Ishikawa (cell line): ENCODE measurements around the gene MDM4.

ENCODE experiments used
- CEBPB ChIP-seq: IDR thresholded peaks from 2 replicates; pipeline ENCODE4 v1.6.1; 2012
- CREB1 ChIP-seq: IDR thresholded peaks from 2 replicates; pipeline ENCODE4 v1.6.1; 2012; ENCODE audit warnings: low read depth
- EGR1 ChIP-seq: IDR thresholded peaks from 2 replicates; pipeline ENCODE4 v1.6.1; 2012
- EP300 ChIP-seq: IDR thresholded peaks from 2 replicates; pipeline ENCODE4 v1.6.1; 2012; ENCODE audit warnings: borderline replicate concordance
- FOXM1 ChIP-seq: IDR thresholded peaks from 2 replicates; pipeline ENCODE4 v1.6.1; 2012; ENCODE audit warnings: low read depth, borderline replicate concordance
- NFIC ChIP-seq: IDR thresholded peaks from 2 replicates; pipeline ENCODE4 v1.6.1; 2012
- RAD21 ChIP-seq: IDR thresholded peaks from 2 replicates; pipeline ENCODE4 v1.6.1; 2012; ENCODE audit warnings: low read depth
- TAF1 ChIP-seq: IDR thresholded peaks from 2 replicates; pipeline ENCODE4 v1.6.1; 2012; ENCODE audit warnings: low read depth, mild to moderate bottlenecking
- TCF12 ChIP-seq: IDR thresholded peaks from 2 replicates; pipeline ENCODE4 v1.6.1; 2012; ENCODE audit warnings: low read depth
- TEAD4 ChIP-seq: IDR thresholded peaks from 2 replicates; pipeline ENCODE4 v1.6.1; 2012
- YY1 ChIP-seq: IDR thresholded peaks from 2 replicates; pipeline ENCODE4 v1.6.1; 2012; ENCODE audit warnings: low read depth
- ZBTB7A ChIP-seq: IDR thresholded peaks from 2 replicates; pipeline ENCODE4 v1.6.1; 2012; ENCODE audit warnings: low read depth
- TF ChIP-seq, protein P1 (sequence below): IDR thresholded peaks from 2 replicates; pipeline ENCODE4 v1.6.1; 2012; ENCODE audit warnings: low read depth, mild to moderate bottlenecking
- TF ChIP-seq, protein P2 (sequence below): IDR thresholded peaks from 2 replicates; pipeline ENCODE4 v1.6.1; 2012
- TF ChIP-seq, protein P3 (sequence below): IDR thresholded peaks from 2 replicates; pipeline ENCODE4 v1.6.1; 2012

Gene MDM4

DNA sequence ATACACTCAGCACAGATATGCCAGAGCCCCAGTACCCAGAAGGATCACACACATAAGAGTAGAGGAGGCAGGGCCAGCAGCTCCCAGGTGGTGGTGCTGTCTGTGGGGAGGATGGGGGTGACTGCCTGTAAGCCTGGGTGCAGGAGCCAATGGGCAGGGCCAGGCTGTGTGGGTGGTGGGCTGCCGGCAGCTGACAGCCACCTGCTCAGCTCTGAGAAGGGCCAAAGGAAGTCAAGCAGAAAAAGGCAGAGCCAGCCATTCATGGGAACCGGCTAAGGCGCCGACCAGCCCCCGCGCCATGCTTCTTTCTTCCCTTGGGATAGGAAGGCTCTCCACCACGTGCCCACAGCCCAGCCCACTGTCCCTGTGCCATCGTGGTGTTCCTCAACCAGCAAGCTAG lies 35.7 kb upstream of the MDM4 start:
- TF ChIP-seq EGR1 = peak; percentile 13; the same call in 1 of the 2 replicates
- TF ChIP-seq, protein P1, sequence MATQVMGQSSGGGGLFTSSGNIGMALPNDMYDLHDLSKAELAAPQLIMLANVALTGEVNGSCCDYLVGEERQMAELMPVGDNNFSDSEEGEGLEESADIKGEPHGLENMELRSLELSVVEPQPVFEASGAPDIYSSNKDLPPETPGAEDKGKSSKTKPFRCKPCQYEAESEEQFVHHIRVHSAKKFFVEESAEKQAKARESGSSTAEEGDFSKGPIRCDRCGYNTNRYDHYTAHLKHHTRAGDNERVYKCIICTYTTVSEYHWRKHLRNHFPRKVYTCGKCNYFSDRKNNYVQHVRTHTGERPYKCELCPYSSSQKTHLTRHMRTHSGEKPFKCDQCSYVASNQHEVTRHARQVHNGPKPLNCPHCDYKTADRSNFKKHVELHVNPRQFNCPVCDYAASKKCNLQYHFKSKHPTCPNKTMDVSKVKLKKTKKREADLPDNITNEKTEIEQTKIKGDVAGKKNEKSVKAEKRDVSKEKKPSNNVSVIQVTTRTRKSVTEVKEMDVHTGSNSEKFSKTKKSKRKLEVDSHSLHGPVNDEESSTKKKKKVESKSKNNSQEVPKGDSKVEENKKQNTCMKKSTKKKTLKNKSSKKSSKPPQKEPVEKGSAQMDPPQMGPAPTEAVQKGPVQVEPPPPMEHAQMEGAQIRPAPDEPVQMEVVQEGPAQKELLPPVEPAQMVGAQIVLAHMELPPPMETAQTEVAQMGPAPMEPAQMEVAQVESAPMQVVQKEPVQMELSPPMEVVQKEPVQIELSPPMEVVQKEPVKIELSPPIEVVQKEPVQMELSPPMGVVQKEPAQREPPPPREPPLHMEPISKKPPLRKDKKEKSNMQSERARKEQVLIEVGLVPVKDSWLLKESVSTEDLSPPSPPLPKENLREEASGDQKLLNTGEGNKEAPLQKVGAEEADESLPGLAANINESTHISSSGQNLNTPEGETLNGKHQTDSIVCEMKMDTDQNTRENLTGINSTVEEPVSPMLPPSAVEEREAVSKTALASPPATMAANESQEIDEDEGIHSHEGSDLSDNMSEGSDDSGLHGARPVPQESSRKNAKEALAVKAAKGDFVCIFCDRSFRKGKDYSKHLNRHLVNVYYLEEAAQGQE = no peak

DNA sequence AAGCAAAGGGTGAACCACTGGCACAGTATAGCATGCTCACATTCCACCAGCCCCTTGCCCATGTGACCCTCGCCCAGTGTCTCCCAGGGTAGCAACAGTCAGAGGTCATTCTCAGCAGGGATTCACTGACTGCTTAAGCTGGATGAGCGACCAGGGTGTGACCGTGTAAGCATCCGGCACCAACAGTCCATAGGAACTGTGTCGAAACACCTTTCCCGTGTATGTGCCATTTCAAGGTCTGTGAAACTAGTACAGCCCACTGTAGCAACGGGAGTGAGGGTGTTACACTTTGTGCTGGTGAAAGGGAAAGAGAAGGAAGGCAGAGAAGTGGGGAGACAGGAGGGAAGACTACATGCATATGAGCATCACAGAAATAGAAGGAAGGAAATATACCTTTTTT lies 32.4 kb upstream of the MDM4 start:
- TF ChIP-seq EP300 (no peak), CREB1 (no peak), FOXM1 (no peak), TEAD4 (no peak), TCF12 (no peak), YY1 (no peak), NFIC (no peak), ZBTB7A (no peak), CEBPB (no peak), TAF1 (no peak), RAD21 (no peak), EGR1 (no peak)
- TF ChIP-seq, protein P2, sequence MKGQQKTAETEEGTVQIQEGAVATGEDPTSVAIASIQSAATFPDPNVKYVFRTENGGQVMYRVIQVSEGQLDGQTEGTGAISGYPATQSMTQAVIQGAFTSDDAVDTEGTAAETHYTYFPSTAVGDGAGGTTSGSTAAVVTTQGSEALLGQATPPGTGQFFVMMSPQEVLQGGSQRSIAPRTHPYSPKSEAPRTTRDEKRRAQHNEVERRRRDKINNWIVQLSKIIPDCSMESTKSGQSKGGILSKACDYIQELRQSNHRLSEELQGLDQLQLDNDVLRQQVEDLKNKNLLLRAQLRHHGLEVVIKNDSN = no peak
- TF ChIP-seq, protein P1 = no peak
- TF ChIP-seq, protein P3, sequence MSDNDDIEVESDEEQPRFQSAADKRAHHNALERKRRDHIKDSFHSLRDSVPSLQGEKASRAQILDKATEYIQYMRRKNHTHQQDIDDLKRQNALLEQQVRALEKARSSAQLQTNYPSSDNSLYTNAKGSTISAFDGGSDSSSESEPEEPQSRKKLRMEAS = no peak

DNA sequence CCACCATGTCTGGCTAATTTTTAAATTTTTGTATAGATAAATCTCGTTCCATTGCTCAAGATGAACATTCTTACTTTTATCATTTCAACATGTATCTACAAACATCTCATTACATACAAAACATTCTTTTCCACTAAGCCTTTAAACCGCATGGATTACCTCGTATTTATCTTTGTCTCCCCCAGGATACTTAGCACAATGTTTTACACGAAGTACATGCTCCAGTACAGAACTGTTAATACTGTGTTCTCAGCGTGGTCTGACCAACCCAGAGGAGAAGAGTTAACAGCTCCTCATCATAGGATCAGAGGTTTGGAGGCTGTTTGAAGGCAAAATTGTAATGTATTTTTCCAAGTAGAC lies 29.0 kb upstream of the MDM4 start:
- TF ChIP-seq TEAD4 = no peak
- TF ChIP-seq, protein P3 = no peak
- TF ChIP-seq, protein P2 = no peak
- no peak for TF ChIP-seq RAD21
- no peak for TF ChIP-seq ZBTB7A
- TF ChIP-seq NFIC = no peak
- TF ChIP-seq CREB1 = no peak
- TF ChIP-seq, protein P1 = no peak
- TF ChIP-seq TAF1 = no peak
- no peak for TF ChIP-seq CEBPB
- TF ChIP-seq EP300 = no peak
- no peak for TF ChIP-seq YY1
- no peak for TF ChIP-seq FOXM1
- no peak for TF ChIP-seq TCF12
- no peak for TF ChIP-seq EGR1

DNA sequence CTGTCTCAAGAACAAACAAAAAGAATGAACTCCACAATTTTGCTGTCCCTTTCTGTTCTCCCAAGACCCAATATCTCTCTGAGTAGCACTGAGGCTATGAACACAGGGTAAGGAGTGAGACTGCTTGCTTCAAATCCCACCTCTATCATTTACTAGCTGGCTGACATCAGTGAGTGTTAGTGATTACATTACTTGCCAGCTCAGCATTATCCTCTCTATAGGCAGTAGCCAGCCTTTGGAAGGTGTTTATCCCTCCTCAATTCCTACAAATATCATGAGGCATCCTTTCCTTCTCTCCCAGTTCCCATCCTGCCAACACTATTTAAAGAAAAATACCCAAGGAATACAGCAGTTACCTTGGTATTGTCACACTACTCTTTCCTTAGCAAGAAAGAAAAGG lies 24.6 kb upstream of the MDM4 start:
- TF ChIP-seq, protein P3 = no peak
- TF ChIP-seq CREB1 (no peak), NFIC (no peak), EP300 (no peak), ZBTB7A (no peak), RAD21 (no peak), EGR1 (no peak), CEBPB (no peak), TEAD4 (no peak), TAF1 (no peak), YY1 (no peak), FOXM1 (no peak), TCF12 (no peak)
- TF ChIP-seq, protein P1 = no peak
- TF ChIP-seq, protein P2 = no peak
